DMS 273 treated with DMSO at 0.1 percent for 48 hours (cell line): Measurements from ENCODE around the gene CLASP1.
"Not testable (repeated sequence)": the region's sequence is repeated elsewhere in the genome, so short reads cannot be mapped to it uniquely, and the experiment has no call there.

Experiments used
- DNase-seq: peaks from one replicate; lab custom pipeline; 2025; lab: John Stamatoyannopoulos, UW

Gene CLASP1

DNA sequence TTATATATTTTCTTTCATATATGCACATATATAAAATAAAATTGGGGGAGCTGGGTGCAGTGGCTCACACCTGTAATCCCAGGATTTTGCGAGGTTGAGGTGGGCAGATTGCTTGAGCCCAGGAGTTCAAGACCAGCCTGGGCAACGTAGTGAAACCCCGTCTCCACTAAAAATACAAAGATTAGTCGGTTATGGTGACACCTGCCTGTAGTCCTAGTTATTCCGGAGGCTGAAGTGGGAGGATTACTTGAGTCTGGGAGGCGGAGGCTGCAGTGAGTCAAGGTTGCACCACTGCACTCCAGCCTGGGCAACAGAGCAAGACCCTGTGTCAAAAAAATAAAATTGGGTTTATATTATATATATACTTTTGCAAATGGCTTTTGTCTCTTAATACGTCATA, 324.7 kb downstream of the CLASP1 start:
- DNase-seq, result no peak

DNA sequence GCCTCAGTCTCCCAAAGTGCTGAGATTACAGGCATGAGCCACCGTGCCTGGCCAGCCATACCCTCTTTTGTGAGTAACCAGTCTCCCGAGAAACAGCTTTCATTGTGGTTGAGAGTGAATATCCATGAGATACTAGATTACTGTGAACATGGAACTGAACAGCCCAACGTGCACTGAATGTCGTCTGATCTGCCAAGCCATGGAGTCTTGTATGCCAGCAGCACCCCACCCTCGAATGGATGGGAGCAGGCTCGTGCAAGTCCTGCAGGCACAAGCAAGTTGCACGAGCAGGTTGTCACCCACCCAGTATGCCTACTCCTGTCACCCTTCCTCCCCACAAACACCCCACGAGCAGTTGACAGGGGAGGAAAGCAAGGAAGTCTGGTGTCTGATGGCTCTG, 327.8 kb downstream of the CLASP1 start:
- no peak for DNase-seq

DNA sequence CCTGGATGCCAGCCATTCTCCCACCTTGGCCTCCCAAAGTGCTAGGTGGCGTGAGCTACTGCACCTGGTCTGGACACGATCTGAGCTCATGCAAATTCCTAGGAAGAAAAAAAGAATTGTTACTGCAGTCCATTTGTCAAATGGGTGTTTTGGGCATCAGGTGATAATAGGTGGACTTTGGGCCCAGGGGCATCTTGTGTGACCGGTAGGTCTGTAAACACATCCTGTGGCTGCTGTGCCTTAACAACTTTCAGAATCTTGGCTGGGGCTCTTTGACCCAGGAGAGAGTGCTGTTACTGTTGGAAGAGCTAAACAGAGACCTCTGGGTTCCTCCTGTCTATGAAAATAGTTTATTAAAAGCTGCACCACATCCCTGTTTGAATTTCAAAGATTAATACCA, 329.3 kb downstream of the CLASP1 start:
- DNase-seq, result no peak

DNA sequence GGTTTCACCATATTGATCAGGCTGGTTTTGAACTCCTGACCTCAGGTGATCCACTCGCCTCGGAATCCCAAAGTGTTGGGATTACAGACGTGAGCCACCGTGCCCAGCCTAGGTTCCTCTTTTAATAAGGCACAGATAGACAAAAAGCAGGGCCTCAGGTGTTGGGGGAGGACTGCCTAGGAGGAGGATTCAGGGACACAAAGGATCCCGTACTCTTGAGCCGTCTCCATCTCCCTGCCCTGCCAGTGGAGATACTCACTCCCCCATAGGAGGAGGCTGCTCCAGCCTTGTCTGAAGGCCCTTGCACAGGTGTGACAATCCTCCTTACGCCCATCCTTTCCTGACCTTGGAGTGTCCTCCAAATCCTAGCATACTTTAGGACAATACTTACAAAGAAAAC, 332.3 kb downstream of the CLASP1 start:
- DNase-seq, result no peak

DNA sequence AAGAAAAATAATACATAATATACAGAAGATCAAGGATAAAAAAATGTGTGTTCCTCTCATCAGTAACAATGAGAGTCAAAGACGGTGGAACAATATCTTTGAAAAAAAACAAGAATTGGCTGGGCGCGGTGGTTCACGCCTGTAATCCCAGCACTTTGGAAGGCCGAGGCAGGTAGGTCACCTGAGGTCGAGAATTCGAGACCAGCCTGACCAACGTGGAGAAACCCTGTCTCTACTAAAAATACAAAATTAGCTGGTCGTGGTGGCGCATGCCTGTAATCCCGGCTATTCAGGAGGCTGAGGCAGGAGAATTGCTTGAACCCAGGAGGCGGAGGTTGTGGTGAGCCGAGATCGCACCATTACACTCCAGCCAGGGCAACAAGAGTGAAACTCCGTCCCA, 335.6 kb downstream of the CLASP1 start:
- DNase-seq, result not testable (repeated sequence)

DNA sequence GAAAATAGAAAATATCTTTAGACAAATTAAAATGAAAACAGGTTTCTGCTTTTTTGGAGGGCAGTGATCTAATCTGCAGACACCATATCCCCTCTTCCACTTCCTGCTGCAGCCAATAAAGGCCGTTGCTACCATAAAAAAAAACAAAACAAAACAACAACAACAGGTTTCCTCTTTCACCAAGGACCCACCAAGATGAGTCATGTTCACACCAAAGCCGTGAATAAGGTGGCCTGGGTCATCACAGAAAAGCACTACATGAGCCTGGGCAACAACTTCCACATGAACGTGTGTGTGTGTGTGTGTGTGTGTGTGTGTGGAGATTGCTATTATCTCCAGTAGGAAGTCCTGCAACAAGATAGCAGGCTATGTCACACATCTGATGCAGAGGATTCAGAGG, 339.5 kb downstream of the CLASP1 start:
- DNase-seq, result no peak

DNA sequence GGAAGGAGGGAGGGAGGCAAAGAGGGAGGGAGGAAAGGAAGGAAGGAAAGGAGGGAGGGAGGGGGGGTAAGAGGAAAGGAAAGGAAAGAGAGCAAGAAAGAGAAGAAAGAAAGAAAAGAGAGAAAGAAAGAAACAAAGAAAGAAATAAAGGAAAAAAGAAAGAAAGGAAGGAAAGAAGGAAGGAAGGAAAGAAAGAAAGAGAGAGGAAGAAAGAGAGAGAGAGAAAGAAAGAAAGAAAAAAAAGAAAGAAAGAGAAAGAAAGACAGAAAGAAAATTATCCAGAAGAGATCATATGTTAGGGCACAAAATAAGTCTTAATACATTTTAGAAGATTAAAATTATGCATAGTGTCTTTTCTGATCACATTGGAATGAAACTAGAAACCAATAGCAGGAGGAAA, 339.9 kb downstream of the CLASP1 start:
- no peak for DNase-seq

DNA sequence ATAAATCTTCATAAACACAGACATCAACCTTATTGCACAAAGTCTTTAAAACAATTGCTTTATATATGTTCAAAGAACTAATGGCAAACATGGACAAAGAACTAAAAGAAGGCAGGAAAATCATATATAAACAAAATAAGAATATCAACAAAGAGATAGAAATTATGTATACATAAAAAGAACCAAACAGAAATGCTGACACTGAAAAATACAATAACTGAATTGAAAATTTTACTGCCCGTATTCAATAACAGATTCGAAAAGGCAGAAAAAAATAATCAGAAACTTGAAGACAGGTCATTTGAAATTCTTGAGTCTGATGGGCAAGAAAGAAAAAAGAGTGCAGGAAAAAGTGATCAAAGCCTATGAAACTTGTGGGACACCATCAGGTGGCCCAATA, 342.2 kb downstream of the CLASP1 start:
- no peak for DNase-seq

DNA sequence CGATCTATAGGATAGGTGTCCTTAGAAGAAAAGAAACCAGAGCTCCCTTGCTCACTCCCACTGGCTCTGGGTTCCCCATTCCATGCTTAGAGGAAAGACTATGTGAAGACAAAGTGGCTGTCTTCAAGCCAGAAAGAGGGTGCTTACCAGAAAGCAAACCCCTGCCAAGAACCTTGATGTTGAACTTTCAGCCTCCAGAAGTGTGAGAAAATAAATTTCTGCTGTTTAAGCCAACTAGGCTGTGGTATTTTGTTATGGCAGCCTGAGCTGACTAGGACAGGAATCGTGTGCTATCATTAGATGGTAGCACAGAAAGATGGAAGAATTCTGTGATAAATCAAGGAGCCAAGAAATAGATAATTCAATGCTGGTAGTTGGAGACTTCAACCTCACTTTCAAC, 344.3 kb downstream of the CLASP1 start:
- no peak for DNase-seq

DNA sequence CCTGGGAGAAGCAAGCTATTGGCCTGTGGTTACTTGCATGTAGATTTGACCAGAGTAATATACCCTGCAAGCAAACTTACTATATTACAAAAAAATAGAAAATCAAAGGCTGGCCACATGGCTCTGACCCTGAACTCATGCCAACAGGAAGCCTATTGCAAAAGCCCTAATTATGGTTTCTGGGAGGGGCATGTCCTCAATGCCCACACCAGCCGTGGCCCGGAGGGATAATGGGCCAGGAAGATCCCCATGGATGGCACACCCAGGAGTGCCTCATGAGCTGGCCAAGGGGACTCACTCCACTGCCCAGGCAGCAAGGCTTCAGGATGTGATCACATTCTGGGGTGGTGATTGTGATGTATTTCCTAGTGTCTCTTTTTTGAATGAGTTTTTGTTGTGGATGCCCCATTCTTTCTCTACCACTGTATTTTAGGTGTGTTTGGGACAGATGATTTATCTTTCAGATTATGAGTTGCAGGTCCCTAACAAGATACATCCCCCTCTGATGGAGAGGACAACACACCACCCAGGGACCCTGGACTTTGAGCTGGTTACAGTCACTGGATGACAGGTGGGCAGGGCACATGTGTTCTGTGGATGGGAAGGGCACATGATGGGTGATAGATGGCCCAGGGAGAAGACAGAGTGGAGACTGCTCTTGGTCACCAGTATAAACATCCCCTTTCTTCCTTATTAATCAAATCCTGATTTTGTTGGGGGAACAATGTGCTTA, 345.6 kb downstream of the CLASP1 start:
- no peak for DNase-seq

DNA sequence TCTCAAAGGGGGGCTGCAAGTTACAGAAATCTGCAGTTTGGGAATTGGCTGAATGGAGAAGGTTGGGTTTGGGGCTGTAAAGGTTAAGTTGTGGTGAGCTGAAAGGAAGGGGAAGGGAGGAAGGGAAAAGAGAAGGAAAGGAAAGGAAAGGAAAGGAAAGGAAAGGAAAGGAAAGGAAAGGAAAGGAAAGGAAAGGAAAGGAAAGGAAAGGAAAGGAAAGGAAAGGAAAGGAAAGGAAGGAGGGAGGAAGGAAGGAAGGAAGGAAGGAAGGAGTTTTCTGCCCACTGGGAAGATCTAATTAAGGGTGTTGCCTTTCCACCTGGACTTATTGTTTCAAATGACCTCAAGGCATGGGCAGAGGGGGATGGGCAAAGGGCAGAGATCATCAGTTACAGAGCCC, 348.1 kb downstream of the CLASP1 start:
- not testable (repeated sequence) for DNase-seq

DNA sequence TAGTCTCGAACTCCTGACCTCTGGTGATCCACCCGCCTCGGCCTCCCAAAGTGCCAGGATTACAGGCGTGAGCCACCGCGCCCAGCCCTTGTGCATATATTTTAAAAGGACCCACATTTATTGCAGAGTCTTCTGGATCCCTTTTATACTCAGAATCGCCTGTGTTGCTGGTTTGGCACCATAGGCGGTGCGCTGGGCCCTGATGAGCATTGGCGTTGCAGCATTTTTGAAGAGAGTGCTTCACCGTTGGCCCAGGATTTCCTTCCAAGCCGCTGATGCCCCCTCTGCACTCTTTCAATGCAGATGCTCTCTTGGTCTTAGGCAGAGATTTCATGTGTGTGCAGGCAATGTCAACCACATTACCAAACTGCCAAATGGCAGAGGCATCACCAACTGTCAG, 350.8 kb downstream of the CLASP1 start:
- DNase-seq, result no peak

DNA sequence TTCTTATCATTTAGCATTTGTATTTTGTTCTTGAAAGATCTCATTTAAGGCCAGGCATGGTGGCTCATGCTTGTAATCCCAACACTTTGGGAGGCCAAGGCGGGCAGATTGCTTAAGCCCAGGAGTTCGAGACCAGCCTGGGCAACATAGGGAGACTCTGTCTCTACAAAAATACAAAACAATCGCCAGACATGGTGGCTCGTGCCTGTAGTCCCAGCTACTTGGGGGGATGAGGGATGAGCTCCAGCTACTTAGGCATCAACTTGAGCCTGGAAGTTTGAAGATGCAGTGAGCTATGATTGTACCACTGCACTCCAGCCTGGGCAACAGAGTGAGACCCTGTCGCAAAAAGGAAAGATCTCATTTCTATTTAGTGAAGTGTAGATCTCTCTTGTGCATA, 351.4 kb downstream of the CLASP1 start:
- DNase-seq, result not testable (repeated sequence)

DNA sequence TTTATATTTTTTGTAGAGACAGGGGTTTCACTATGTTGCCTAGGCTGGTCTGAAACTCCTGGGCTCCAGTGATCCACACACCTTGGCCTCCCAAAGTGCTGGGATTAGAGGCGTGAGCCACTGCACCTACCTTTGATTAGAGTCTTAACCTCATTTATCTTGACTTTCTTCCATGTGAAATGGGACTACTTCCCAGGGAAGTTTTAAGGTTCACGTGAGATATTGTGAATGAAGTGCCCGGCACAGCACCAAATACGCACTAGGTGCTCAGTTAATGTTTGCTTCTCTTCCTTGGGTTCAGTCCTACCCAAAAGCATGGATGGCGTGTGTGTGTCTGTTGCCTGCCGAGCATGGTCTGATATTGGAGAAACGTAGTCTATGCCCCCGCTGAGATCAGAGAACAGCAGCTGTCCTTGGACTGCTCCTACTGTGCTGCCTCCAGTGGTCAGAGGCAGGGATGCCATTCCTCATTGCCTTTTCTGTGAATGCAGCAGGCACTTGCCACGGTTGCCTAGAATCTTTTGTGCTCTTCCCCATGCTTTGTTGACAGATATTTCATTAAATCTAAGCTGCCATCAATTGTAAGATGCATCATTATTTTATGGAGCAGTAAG, 351.9 kb downstream of the CLASP1 start:
- peak; percentile 57 for DNase-seq

DNA sequence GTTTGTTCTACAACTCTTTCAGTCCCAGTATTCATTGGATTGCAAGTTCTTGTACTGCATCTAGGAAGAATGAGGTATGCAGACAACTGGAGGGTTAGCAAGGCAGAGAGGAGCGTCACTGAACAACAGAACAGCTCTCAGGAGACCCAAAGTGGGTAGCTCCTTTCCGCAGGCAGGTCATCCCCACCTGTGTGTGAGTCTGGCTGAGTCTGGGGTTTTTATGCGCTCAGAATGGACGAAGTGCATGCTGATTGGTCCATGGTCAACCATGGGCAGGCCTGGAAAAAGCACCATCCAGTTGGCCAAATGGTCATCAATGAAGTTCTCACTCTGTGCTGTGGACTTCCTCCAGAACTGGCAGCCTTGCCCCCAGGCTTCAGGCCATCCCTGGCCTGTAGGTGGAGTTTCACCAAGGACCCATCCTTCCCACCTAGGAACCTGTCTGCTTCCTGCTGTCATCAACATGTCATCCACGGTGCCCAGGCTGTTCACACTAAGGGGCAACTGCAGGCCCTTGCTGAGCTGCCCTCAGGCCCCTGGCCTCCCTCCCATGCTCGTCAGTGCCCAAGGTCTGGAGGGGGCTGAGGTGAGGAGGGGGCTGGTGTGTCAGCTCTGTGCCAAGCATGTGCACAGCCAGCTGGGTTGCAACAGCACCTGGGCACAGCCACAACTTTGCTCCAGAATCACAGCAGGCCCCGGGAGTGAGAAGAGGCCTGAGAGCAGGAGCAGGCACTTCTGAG, 353.2 kb downstream of the CLASP1 start:
- no peak for DNase-seq

DNA sequence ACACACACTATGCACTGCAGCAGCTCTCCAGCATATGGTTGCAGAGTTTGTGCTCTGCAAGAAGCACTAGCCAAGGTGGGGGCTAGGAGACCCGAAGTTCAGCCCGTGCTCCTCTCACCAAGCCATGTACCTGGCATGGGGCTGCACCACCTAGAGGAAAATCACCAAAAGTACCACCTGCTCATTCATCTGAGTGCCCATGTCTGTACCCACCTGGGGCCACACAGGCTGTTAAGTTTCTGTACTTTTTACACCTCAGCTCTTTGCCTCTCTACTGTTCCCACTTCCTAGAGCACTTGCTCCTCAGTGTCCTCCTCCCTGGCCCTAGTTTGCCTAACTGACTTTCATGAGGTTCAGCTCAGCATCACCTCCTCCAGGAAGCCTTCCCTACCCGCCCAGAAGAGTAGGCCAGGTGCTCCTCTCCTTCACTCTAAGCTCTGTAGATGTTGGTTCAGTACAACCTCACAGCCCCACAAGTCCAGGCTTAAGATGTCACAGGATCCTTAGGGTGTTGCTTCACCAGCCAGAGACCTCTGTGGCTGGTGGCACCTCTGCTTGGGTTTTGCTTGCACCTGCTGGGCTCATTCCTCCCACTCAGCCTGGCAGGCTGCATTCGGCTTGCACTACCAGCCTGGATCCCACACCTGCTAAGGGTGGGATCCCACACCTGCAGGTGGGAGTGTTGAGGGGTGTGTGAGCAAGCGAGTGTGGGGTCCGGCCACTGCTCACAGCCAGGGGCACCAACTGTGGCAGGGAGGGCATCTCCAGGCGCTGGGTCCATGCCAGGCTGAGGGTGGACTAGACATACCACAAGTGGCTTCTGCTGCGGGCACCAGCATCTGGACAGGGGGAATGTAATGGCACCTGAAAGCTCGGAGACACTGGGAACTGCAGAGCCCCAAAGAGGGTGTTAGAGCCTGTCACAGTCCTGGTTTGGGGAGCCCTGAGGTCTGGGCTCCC, 354.1 kb downstream of the CLASP1 start:
- DNase-seq, result no peak

DNA sequence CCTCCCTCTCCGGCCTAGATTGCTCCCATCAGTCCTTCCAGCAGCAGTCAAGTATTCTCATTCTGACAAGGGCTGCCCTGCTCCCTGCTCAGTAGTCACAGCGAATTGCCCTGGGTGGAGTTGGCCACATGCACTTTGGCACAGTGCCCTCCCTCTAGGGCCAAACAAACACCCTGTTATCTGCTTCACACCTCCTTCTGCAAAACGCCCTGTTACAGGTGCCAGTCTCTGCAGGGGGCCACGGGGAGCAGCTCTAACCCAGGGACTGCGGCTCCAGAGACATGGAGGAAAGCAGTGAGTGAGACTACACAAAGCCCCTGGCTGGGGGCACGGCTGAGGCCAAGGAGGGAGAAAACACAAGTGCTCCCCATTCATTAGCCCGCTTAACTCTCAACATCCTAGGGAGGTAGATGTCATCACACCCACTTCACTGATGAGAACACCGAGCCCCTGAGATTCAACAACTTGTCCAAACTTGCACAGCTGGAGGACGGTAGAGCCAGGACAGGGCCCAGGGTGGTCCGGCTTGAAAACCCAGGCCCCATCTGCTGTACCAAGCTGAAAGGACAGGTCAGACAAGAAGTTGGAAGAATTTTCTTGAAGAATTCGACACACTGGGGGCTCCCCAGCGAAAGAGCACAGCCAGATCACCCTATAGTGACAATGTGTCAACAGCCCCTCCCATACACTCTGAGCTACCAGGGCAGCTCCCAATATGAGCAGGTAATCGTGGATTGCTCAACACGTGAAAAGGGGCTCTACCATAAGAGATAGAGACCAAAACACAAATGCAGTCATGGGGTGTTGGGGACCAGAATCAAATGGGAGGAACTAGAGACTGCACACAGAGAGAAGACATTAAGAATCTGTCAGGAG, 355.6 kb downstream of the CLASP1 start:
- DNase-seq, result no peak

DNA sequence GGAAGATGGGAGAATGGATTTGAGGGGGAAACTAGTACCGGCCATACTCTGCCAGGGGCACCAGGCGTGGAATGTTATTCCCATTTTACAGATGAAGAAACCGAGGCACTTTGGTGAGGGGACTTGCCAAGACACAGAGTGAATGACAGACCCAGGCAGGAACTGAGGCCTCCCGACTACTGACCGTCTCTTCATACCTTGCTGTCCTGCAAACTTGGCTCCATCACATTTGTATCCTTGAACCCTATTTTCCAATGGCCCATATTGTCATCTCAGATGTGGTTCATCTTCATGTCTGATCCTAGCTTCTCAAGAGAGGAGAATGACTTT, 358.0 kb downstream of the CLASP1 start:
- no peak for DNase-seq

DNA sequence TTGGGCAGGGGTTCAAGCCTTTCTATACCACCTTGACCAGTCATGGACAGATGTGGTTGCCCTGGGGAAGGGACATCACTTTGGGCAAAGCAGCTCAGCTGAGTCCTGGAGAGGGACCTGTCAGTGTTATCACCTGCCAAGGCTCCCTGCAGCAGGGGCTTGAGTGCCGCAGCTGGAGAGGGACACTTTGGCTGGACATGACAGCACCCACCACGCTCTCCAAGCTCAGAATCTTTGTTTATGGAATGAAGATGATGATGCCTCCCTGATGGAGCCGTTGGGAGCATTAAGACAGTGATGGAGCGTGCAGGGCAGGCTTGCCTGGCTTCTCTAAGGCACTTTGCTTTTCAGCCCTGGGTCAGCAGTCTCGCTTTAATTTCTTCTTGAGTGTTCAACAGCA, 360.0 kb downstream of the CLASP1 start:
- DNase-seq, result no peak

DNA sequence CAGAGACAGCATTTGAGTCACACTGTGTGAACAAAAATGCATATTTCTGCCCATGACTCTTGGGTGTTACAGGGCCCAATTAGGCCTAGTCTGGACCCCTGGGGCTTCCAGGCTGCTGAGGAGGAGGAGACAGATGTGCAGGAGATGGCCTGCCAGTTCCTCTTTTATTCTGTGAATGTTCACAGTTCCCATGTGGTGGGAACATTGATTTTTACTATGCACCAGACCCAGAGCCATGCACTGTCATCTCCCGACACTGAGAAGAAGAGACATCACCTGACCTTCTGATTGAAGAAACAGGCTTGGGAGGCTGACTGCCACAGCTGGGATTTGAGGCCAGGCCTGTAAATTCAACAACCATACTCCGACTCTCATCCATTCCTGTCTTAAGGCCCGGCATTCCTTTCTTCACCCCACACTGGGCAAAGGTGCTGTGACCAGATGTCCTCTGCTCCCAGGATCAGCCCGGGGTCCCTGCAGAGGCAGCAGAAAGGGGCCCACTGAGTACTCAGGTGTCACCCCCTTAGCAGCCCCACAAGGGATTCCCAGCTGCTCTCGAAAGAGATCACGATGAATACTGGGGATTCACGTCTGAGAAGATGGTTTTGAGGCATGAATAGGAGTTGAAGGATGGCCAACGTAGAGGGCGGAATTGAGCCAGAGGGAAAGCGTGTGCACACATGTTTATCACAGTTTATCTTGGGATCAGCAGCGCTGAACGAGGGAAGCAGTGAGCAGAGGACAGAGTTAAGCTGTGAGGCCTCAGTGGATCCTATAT, 360.6 kb downstream of the CLASP1 start:
- DNase-seq, result no peak

DNA sequence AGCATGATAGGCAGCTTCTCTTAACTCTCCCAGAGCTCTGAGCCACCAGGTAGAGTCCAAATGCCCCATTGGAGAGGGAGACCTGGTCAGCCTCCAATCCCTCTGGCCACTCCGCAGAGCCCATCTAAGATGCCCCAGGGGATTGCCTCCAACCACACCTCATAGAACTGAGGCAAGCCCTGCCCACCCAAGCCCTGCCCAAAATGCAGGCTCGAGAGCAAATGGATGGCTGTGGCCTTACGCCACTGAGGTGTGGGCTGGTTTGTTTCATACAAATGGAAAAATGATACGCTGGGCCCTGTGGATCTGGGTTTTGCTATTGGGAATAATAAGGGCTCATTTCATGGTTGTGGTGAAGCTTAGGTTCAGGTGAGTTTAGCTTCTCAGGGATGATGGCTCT, 361.3 kb downstream of the CLASP1 start:
- no peak for DNase-seq
